ENCODE results near the gene NOL11.
"Not testable (repeated sequence)": the region's sequence is repeated elsewhere in the genome, so short reads cannot be mapped to it uniquely, and the experiment has no call there.

NOL11 gene

GRCh38 chr17:67711916-67712315, 5.8 kb upstream of the NOL11 start:
- DNase-seq: no peak

- no peak for DNase-seq
Measured at GRCh38 chr17:67712375-67712774, 5.4 kb upstream of the NOL11 start.

GRCh38 chr17:67713169-67713568, 4.6 kb upstream of the NOL11 start:
- DNase-seq: no peak

- DNase-seq: no peak
Measured at GRCh38 chr17:67716405-67716798, 1.3 kb upstream of the NOL11 start.

GRCh38 chr17:67717192-67717623, 528 bp upstream of the NOL11 start:
- no peak for DNase-seq

- DNase-seq: peak; percentile 27
Measured at GRCh38 chr17:67718325-67718941, 697 bp downstream of the NOL11 start.

- no peak for DNase-seq
Measured at GRCh38 chr17:67725373-67725791, 7.6 kb downstream of the NOL11 start.

- DNase-seq: no peak
Measured at GRCh38 chr17:67725807-67726206, 8.1 kb downstream of the NOL11 start.

GRCh38 chr17:67727152-67728039, 9.7 kb downstream of the NOL11 start:
- DNase-seq: not testable (repeated sequence)

GRCh38 chr17:67729903-67730302, 12.2 kb downstream of the NOL11 start:
- no peak for DNase-seq

- DNase-seq: no peak
Measured at GRCh38 chr17:67730731-67731130, 13.0 kb downstream of the NOL11 start.

GRCh38 chr17:67733449-67733848, 15.7 kb downstream of the NOL11 start:
- no peak for DNase-seq

- DNase-seq: no peak
Measured at GRCh38 chr17:67737145-67737544, 19.4 kb downstream of the NOL11 start.

- DNase-seq: no peak
Measured at GRCh38 chr17:67742025-67742424, 24.3 kb downstream of the NOL11 start.

GRCh38 chr17:67746704-67747571, 29.2 kb downstream of the NOL11 start:
- no peak for DNase-seq

- DNase-seq: no peak
Measured at GRCh38 chr17:67747681-67748235, 30.0 kb downstream of the NOL11 start.

- DNase-seq: no peak
Measured at GRCh38 chr17:67750067-67750466, 32.3 kb downstream of the NOL11 start.

- no peak for DNase-seq
Measured at GRCh38 chr17:67751101-67752074, 33.7 kb downstream of the NOL11 start.

- DNase-seq: not testable (repeated sequence)
Measured at GRCh38 chr17:67752160-67752559, 34.4 kb downstream of the NOL11 start.

GRCh38 chr17:67753026-67753425, 35.3 kb downstream of the NOL11 start:
- no peak for DNase-seq

- no peak for DNase-seq
Measured at GRCh38 chr17:67754001-67754400, 36.3 kb downstream of the NOL11 start.

- DNase-seq: not testable (repeated sequence)
Measured at GRCh38 chr17:67754686-67755085, 37.0 kb downstream of the NOL11 start.

All from inflammatory macrophage treated with lipopolysaccharide for 4 hours (primary cell).